Thyroid gland (tissue), 4 donors: Measurements from ENCODE around the gene OR10A4.

Experiments
- CTCF ChIP-seq, 6 experiments: fragments of 200-600 bp in 3 of 6; fragments of 450-650 bp in 3 of 6; sonication (generic) in 3 of 6; IDR thresholded peaks; one replicate each; pipeline ENCODE4 v1.5.1; 2016 to 2019; ENCODE audit warnings: antibody characterized with exemption in 6 of 6, mild to moderate bottlenecking in 2 of 6, inconsistent platforms in 1 of 6, moderate library complexity in 1 of 6
- POLR2A ChIP-seq, 2 donors: fragments of 450-650 bp; IDR thresholded peaks; one replicate each; pipeline ENCODE4 v1.6.1; 2017; ENCODE audit warnings: antibody characterized with exemption in 2 of 2, mild to moderate bottlenecking in 2 of 2, moderate library complexity in 1 of 2

GRCh38 chr11:6920702-6921101 is 44.3 kb downstream of the OR10A4 start, which contains the start of gene OR2D3:
- TF ChIP-seq CTCF (IDR thresholded peaks at IDR 0.05) = no peak
- no peak for TF ChIP-seq POLR2A (IDR thresholded peaks at IDR 0.05)
